HG03571 (cell line): ENCODE data around the gene PDE4DIP.
"Not testable (repeated sequence)": the region's sequence is repeated elsewhere in the genome, so short reads cannot be mapped to it uniquely, and the experiment has no call there.

Experiments used
- ATAC-seq: cut with Tn5 transposase; IDR thresholded peaks from one replicate; pipeline ENCODE4 v1.9.1; 2021; ENCODE audit not compliant: unreplicated experiment

Gene PDE4DIP

DNA sequence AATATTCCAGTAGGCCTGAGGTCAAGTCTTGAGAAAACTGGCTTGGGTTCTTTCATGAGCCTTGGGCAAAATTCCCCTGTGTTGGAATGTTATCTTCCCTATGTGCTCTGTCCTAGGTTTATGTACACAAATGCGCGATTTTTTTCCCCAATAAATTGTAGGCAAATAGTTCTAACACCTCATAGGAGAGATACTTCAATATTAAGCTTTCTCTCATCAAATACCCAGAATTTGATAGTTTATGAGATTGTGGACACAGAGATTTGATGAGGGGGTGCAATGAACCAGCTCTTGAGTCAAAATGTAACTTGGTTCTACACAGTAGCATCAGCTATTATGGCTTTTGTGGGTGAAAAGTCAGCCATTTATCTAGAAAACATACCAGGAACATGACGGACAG, 220.4 kb downstream of the PDE4DIP start:
- not testable (repeated sequence) for ATAC-seq

GRCh38 chr1:149075505-149076127, 231.4 kb downstream of the PDE4DIP start:
- not testable (repeated sequence) for ATAC-seq
